ENCODE results near the gene RPLP2. TPM values are rescaled to one million over a fixed set of nuclear protein-coding genes. Genes with fewer than 3 reads are reported as not detected.

RPLP2 gene
- total and polyA plus RNA-seq, 4 donors: 1,256 to 1,452 (median 1,343) TPM

GRCh38 chr11:788009-788640, 21.6 kb upstream of the RPLP2 start:
- ATAC-seq (ENCODE audit: low FRiP score) (no peak), DNase-seq (no peak)
- no peaks in the 10 kb centered on the region for H3K9me3 ChIP-seq (ENCODE audit: control insufficient read depth, low read length)
- intact Hi-C loops (cut with DNase I): no loop called here
- H3K4me1 ChIP-seq (ENCODE audit: control insufficient read depth in 1 of 2, insufficient read depth in 2 of 2, low read length in 2 of 2): no peaks in the 10 kb centered on the region
- no peaks in the 10 kb centered on the region for H3K27me3 ChIP-seq (ENCODE audit: control insufficient read depth in 1 of 2, insufficient read depth in 2 of 2, low read length in 1 of 2)
- H3K4me3 ChIP-seq (ENCODE audit: low read length in 2 of 2): no peak overlapping the region
- 68 to 76% methylated on average over 27 to 28 of the region's 28 CpGs for WGBS, 2 donors
- no peaks in the 10 kb centered on the region for H3K36me3 ChIP-seq (ENCODE audit: control insufficient read depth in 1 of 2, insufficient read depth in 2 of 2, low read length in 1 of 2)
- H3K27ac ChIP-seq (ENCODE audit: low read depth in 1 of 2, low read length in 2 of 2): no peak overlapping the region

DNA sequence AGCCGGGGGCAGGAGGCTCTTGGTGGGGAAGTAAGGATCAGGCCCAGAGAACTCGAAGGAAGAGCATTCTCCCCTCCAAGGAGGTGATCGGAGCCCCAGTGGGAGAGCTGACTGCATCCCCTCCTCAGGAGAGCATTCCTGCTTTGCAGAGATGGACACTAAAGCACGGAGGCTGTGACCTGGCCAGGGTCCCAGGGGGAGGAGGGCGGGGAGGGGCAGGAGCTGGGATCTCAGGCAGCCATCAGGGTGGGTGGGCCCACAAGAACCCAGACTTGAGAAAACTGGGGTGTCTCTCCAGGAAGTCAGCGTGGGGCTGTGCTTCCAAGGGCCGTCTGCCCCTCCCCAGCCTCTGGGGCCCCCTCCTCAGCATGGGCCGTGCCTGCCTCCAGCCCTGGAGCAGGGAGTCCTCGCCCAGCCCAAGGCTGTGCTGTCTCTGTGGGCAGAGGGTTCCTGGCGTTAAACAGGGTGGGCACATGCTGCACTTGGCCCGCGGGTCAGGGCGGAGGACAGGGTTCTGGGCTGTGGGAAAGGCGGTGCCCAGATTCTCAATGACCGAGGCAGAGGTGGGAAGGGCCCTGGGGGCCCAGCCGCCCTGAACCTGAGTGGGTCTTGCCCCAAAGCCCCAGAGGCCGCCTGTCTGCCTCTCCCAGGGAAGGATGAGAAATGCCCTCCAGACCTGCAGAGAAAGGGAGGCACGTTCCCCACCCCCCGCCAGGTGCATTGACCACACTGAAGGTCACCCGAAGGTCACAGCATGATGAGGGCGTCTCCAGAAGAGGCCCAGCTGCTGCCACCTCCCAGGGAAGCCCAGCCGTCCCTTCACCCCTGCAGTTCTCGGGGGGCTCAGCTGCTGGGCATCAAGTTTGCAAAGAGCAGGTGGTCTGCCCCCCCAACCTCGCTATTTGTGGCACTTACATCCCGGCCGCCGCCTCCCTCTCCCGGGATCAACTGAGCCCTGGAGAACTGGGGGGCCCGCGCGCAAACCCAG, 20.5 kb upstream of the RPLP2 start:
- no peaks in the 10 kb centered on the region for H3K27me3 ChIP-seq (ENCODE audit: control insufficient read depth in 1 of 2, insufficient read depth in 2 of 2, low read length in 1 of 2)
- no peak overlapping the region for H3K27ac ChIP-seq (ENCODE audit: low read depth in 1 of 2, low read length in 2 of 2)
- no peak overlapping the region for H3K4me3 ChIP-seq (ENCODE audit: low read length in 2 of 2)
- intact Hi-C loops (cut with DNase I): no loop called here
- ATAC-seq (ENCODE audit: low FRiP score) (no peak), DNase-seq (no peak)
- WGBS, 2 donors: 28 to 29% methylated on average over 30 to 31 of the region's 31 CpGs
- H3K4me1 ChIP-seq (ENCODE audit: control insufficient read depth in 1 of 2, insufficient read depth in 2 of 2, low read length in 2 of 2): no peaks in the 10 kb centered on the region
- no peaks in the 10 kb centered on the region for H3K9me3 ChIP-seq (ENCODE audit: control insufficient read depth, low read length)
- no peaks in the 10 kb centered on the region for H3K36me3 ChIP-seq (ENCODE audit: control insufficient read depth in 1 of 2, insufficient read depth in 2 of 2, low read length in 1 of 2)

GRCh38 chr11:789943-790342, 19.8 kb upstream of the RPLP2 start, which contains the start of gene CEND1:
Gene CEND1 (minus strand): TSS chr11:790090. CDS start chr11:788576, 1,514 bp downstream.
- WGBS, 2 donors: 3 to 5% methylated on average over 28 to 44 of the region's 44 CpGs
- no peaks in the 10 kb centered on the region for H3K27me3 ChIP-seq (ENCODE audit: control insufficient read depth in 1 of 2, insufficient read depth in 2 of 2, low read length in 1 of 2)
- ATAC-seq (ENCODE audit: low FRiP score): no peak
- no peak within 1 kb of the TSS for H3K4me3 ChIP-seq (ENCODE audit: low read length in 2 of 2)
- no peaks in the 10 kb centered on the region for H3K9me3 ChIP-seq (ENCODE audit: control insufficient read depth, low read length)
- no peak within 1 kb of the TSS for H3K27ac ChIP-seq (ENCODE audit: low read depth in 1 of 2, low read length in 2 of 2)
- H3K4me1 ChIP-seq (ENCODE audit: control insufficient read depth in 1 of 2, insufficient read depth in 2 of 2, low read length in 2 of 2): no peaks in the 10 kb centered on the region
- intact Hi-C loops (cut with DNase I): no loop called here
- no peak for DNase-seq
- no peaks in the 10 kb centered on the region for H3K36me3 ChIP-seq (ENCODE audit: control insufficient read depth in 1 of 2, insufficient read depth in 2 of 2, low read length in 1 of 2)

DNA sequence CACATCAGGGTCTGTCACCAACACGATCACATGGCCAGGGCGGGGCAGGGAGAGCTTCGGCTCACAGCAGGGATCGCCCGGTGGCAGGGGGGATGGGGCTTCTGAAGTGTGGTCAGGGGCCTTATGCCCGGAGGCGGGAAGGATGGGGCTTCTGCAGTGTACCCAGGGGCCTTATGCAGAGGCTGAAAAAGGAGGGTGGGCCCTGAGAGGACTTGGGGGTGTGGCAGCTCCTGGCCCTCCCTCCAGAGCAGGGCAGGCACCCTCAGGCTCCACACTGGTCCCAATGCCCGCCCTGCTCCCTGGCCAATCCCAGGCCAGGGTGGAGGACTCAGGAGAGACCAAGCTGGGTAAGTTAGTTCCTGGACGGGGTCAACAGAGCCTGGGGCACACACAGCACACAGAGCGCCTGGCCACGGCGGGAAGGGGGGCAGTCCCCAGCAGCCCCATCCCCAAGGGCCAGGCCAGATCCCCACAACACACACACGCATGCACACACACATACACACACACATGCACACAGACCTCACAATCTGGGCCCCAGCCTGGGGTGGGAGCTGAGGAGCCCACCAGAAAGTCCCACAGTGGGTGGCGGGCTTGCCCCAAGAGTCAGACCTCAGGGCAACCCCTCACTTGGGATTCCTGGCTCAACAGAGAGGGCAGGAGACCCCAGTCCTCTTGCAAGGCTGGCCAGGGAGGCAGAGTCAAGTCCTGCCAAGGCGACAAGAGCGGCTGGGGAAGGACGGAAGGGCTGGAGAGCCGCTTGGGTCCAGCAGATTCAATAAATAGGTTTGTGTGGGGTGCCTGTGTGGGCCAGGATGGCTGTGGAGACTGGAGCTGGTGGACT, 18.8 kb upstream of the RPLP2 start:
- Histone ChIP-seq H3K4me1 (ENCODE audit: control insufficient read depth in 1 of 2, insufficient read depth in 2 of 2, low read length in 2 of 2) (no peaks in the 10 kb centered on the region), H3K27ac (ENCODE audit: low read depth in 1 of 2, low read length in 2 of 2) (no peak overlapping the region), H3K4me3 (ENCODE audit: low read length in 2 of 2) (no peak overlapping the region), H3K36me3 (ENCODE audit: control insufficient read depth in 1 of 2, insufficient read depth in 2 of 2, low read length in 1 of 2) (no peaks in the 10 kb centered on the region), H3K9me3 (ENCODE audit: control insufficient read depth, low read length) (no peaks in the 10 kb centered on the region), H3K27me3 (ENCODE audit: control insufficient read depth in 1 of 2, insufficient read depth in 2 of 2, low read length in 1 of 2) (no peaks in the 10 kb centered on the region)
- DNase-seq (no peak), ATAC-seq (ENCODE audit: low FRiP score) (no peak)
- intact Hi-C loops (cut with DNase I): no loop called here
- WGBS, 2 donors: 63 to 67% methylated on average over 17 to 18 of the region's 18 CpGs

GRCh38 chr11:791658-792534, 17.9 kb upstream of the RPLP2 start:
- intact Hi-C loops (cut with DNase I): no loop called here
- DNase-seq (no peak), ATAC-seq (ENCODE audit: low FRiP score) (no peak)
- Histone ChIP-seq H3K4me1 (ENCODE audit: control insufficient read depth in 1 of 2, insufficient read depth in 2 of 2, low read length in 2 of 2) (no peaks in the 10 kb centered on the region), H3K27me3 (ENCODE audit: control insufficient read depth in 1 of 2, insufficient read depth in 2 of 2, low read length in 1 of 2) (no peaks in the 10 kb centered on the region), H3K9me3 (ENCODE audit: control insufficient read depth, low read length) (no peaks in the 10 kb centered on the region), H3K27ac (ENCODE audit: low read depth in 1 of 2, low read length in 2 of 2) (no peak overlapping the region), H3K36me3 (ENCODE audit: control insufficient read depth in 1 of 2, insufficient read depth in 2 of 2, low read length in 1 of 2) (no peaks in the 10 kb centered on the region), H3K4me3 (ENCODE audit: low read length in 2 of 2) (no peak overlapping the region)
- 94% methylated on average over 46 to 49 of the region's 49 CpGs for whole genome bisulfite sequencing, 2 donors

- H3K36me3 ChIP-seq (ENCODE audit: control insufficient read depth in 1 of 2, insufficient read depth in 2 of 2, low read length in 1 of 2): no peaks in the 10 kb centered on the region
- H3K9me3 ChIP-seq (ENCODE audit: control insufficient read depth, low read length): no peaks in the 10 kb centered on the region
- H3K4me1 ChIP-seq (ENCODE audit: control insufficient read depth in 1 of 2, insufficient read depth in 2 of 2, low read length in 2 of 2): no peaks in the 10 kb centered on the region
- H3K27ac ChIP-seq (ENCODE audit: low read depth in 1 of 2, low read length in 2 of 2): no peak overlapping the region
- 93 to 94% methylated on average over 8 to 15 of the region's 15 CpGs for WGBS, 2 donors
- no peak for DNase-seq
- no peaks in the 10 kb centered on the region for H3K27me3 ChIP-seq (ENCODE audit: control insufficient read depth in 1 of 2, insufficient read depth in 2 of 2, low read length in 1 of 2)
- ATAC-seq (ENCODE audit: low FRiP score): no peak
- intact Hi-C loops (cut with DNase I): no loop called here
- no peak overlapping the region for H3K4me3 ChIP-seq (ENCODE audit: low read length in 2 of 2)
Observed at GRCh38 chr11:792535-792821, 17.3 kb upstream of the RPLP2 start.

DNA sequence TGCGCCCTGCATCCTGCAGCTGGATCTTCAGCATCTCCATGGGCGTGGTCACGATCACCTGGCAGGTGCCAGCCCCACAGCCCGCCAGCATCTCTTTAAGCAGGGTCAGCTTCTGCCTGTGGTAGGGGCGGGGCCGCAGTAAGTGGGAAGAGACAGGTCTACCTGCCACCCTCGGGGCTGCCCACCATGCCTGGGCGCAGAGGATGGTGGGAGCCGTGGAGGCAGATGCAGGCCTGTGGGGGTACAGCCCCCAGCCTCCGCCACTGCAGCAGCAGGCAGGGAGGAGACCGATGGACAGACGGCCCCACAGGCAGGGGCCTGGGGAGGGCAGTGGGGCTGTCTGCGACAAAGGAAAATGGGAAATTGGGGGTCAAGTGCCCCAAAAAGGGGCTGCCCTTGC, 16.9 kb upstream of the RPLP2 start:
- Histone ChIP-seq H3K4me3 (ENCODE audit: low read length in 2 of 2) (no peak overlapping the region), H3K4me1 (ENCODE audit: control insufficient read depth in 1 of 2, insufficient read depth in 2 of 2, low read length in 2 of 2) (no peaks in the 10 kb centered on the region), H3K9me3 (ENCODE audit: control insufficient read depth, low read length) (no peaks in the 10 kb centered on the region), H3K27ac (ENCODE audit: low read depth in 1 of 2, low read length in 2 of 2) (no peak overlapping the region), H3K36me3 (ENCODE audit: control insufficient read depth in 1 of 2, insufficient read depth in 2 of 2, low read length in 1 of 2) (no peaks in the 10 kb centered on the region), H3K27me3 (ENCODE audit: control insufficient read depth in 1 of 2, insufficient read depth in 2 of 2, low read length in 1 of 2) (no peaks in the 10 kb centered on the region)
- intact Hi-C loops (cut with DNase I): no loop called here
- DNase-seq: no peak
- 91 to 95% methylated on average over 13 of the region's 13 CpGs for WGBS, 2 donors
- ATAC-seq (ENCODE audit: low FRiP score): no peak

DNA sequence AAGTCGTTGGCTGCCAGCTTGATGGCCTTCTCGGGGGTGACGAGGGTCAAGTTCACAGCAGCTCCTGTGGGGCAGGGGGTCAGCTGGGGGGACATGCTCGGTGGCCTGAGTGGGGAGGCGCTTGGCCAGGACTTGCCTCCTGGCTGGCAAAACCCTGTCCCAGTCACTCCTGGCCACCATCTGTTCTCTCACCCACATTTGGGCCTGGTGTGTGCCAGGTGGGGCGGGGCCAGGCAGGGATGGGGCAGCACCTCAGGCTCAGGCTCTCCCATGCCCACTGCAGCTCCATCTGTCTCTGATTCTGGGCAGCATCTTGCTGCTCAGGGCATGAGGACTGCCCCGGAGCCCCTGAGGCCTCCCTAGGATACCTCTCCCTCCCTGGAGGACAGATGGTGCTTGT, 16.2 kb upstream of the RPLP2 start:
- Histone ChIP-seq H3K27ac (ENCODE audit: low read depth in 1 of 2, low read length in 2 of 2) (no peak overlapping the region), H3K27me3 (ENCODE audit: control insufficient read depth in 1 of 2, insufficient read depth in 2 of 2, low read length in 1 of 2) (no peaks in the 10 kb centered on the region), H3K4me3 (ENCODE audit: low read length in 2 of 2) (no peak overlapping the region), H3K9me3 (ENCODE audit: control insufficient read depth, low read length) (no peaks in the 10 kb centered on the region), H3K4me1 (ENCODE audit: control insufficient read depth in 1 of 2, insufficient read depth in 2 of 2, low read length in 2 of 2) (no peaks in the 10 kb centered on the region), H3K36me3 (ENCODE audit: control insufficient read depth in 1 of 2, insufficient read depth in 2 of 2, low read length in 1 of 2) (no peaks in the 10 kb centered on the region)
- DNase-seq (no peak), ATAC-seq (ENCODE audit: low FRiP score) (no peak)
- intact Hi-C loops (cut with DNase I): no loop called here
- 84 to 85% methylated on average over 7 of the region's 7 CpGs for WGBS, 2 donors

Measured in aorta (tissue), 5 donors.